BLaER1 (cell line): ENCODE measurements around the gene FBXW5.
A peak's percentile ranks its signal among the peaks of the same experiment; 100 is the strongest.

Source experiments
- H3K27ac ChIP-seq: shearing (Covaris generic); formaldehyde crosslinking; 2 replicates; pipeline ENCODE4 v1.8.1; 2022
- H3K27me3 ChIP-seq: shearing (Covaris generic); formaldehyde crosslinking; 2 replicates; pipeline ENCODE4 v1.8.1; 2022
- H3K36me3 ChIP-seq: shearing (Covaris generic); formaldehyde crosslinking; 2 replicates; pipeline ENCODE4 v1.8.1; 2022
- H3K4me1 ChIP-seq: shearing (Covaris generic); formaldehyde crosslinking; 2 replicates; pipeline ENCODE4 v1.8.1; 2022
- H3K4me2 ChIP-seq: shearing (Covaris generic); formaldehyde crosslinking; 2 replicates; pipeline ENCODE4 v1.8.1; 2022
- H3K4me3 ChIP-seq: shearing (Covaris generic); formaldehyde crosslinking; 2 replicates; pipeline ENCODE4 v1.8.1; 2022
- H3K9ac ChIP-seq: shearing (Covaris generic); formaldehyde crosslinking; 2 replicates; pipeline ENCODE4 v1.8.1; 2022
- H3K9me3 ChIP-seq: shearing (Covaris generic); formaldehyde crosslinking; 2 replicates; pipeline ENCODE4 v1.8.1; 2022
- H4K20me1 ChIP-seq: shearing (Covaris generic); formaldehyde crosslinking; 2 replicates; pipeline ENCODE4 v1.8.1; 2022
- Cebpa-rat ChIP-seq: shearing (Covaris generic); IDR thresholded peaks from 2 replicates; pipeline ENCODE4 v1.8.1; 2022

FBXW5 gene

DNA sequence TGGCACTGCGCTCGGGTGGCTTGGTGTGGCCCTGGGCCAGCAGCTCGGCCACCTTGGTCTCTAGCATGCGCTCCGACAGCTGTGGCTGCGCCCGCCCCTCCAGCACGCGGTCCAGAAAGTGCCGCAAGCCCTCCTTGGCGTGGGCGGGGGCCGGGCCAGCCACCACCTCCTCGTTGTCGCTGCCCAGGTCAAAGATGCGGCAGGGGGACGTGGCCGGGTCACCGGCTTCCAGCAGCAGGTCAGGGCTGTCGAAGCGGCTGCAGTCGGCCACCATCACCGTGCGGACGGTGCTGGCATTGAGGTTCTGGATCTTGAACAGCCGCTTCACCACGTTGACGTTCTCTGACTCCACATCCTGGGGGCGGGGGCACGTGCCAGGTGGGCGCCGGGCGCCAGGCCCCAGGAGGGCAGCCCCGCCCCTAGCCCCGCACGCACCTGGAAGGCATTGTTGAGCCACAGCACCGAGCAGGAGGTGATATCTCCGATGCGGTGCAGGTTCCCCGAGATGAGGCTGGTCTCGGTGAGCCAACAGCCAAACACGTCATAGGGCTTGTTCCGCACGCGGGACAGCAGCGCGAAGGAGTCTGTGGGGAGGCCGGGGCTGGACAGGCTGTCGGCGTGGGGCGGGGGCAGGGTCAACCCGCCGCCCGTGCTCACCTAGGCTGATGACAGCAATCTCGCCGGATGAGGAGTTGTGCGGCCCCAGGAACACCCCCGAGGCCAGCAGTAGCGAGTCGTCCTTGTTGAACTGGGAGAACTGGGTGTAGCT, 2.2 kb downstream of the FBXW5 start:
- H3K4me1 ChIP-seq, result peaks cover 26% of the 10 kb centered on the region
- peaks cover 62% of the 10 kb centered on the region for H4K20me1 ChIP-seq
- peak overlapping the region; percentile 96; the same call in 1 of the 2 replicates for H3K9ac ChIP-seq
- H3K27ac ChIP-seq, result no peak overlapping the region
- no peak for TF ChIP-seq Cebpa-rat
- peaks cover 2% of the 10 kb centered on the region; the same call in 1 of the 2 replicates for H3K9me3 ChIP-seq
- H3K27me3 ChIP-seq, result no peaks in the 10 kb centered on the region
- peak overlapping the region; percentile 99; the same call in 1 of the 2 replicates for H3K4me3 ChIP-seq
- peaks cover 54% of the 10 kb centered on the region for H3K36me3 ChIP-seq
- peak overlapping the region; percentile 99; the same call in 1 of the 2 replicates for H3K4me2 ChIP-seq

GRCh38 chr9:136941231-136942111, 3.1 kb downstream of the FBXW5 start:
- Histone ChIP-seq H3K4me3 (no peak overlapping the region), H3K9me3 (peaks cover 4% of the 10 kb centered on the region; the same call in 1 of the 2 replicates), H3K27me3 (no peaks in the 10 kb centered on the region), H3K4me1 (peaks cover 26% of the 10 kb centered on the region), H3K9ac (no peak overlapping the region), H3K27ac (no peak overlapping the region), H3K36me3 (peaks cover 62% of the 10 kb centered on the region), H3K4me2 (no peak overlapping the region), H4K20me1 (peaks cover 64% of the 10 kb centered on the region)
- TF ChIP-seq Cebpa-rat, result no peak

- peaks cover 21% of the 10 kb centered on the region for H3K4me1 ChIP-seq
- no peak overlapping the region for H3K4me2 ChIP-seq
- no peak overlapping the region for H3K27ac ChIP-seq
- TF ChIP-seq Cebpa-rat, result no peak
- no peaks in the 10 kb centered on the region for H3K27me3 ChIP-seq
- peaks cover 66% of the 10 kb centered on the region for H3K36me3 ChIP-seq
- H4K20me1 ChIP-seq, result peaks cover 64% of the 10 kb centered on the region
- no peak overlapping the region for H3K9ac ChIP-seq
- peaks cover 4% of the 10 kb centered on the region; the same call in 1 of the 2 replicates for H3K9me3 ChIP-seq
- H3K4me3 ChIP-seq, result no peak overlapping the region
These were observed 3.9 kb downstream of the FBXW5 start for GRCh38 chr9:136940526-136941230.

GRCh38 chr9:136939996-136940525, 4.5 kb downstream of the FBXW5 start:
- H3K9me3 ChIP-seq, result peaks cover 4% of the 10 kb centered on the region; the same call in 1 of the 2 replicates
- TF ChIP-seq Cebpa-rat, result no peak
- H3K4me2 ChIP-seq, result no peak overlapping the region
- H3K4me3 ChIP-seq, result no peak overlapping the region
- no peak overlapping the region for H3K9ac ChIP-seq
- peaks cover 14% of the 10 kb centered on the region for H3K4me1 ChIP-seq
- no peaks in the 10 kb centered on the region for H3K27me3 ChIP-seq
- peaks cover 67% of the 10 kb centered on the region for H3K36me3 ChIP-seq
- no peak overlapping the region for H3K27ac ChIP-seq
- H4K20me1 ChIP-seq, result peaks cover 64% of the 10 kb centered on the region

DNA sequence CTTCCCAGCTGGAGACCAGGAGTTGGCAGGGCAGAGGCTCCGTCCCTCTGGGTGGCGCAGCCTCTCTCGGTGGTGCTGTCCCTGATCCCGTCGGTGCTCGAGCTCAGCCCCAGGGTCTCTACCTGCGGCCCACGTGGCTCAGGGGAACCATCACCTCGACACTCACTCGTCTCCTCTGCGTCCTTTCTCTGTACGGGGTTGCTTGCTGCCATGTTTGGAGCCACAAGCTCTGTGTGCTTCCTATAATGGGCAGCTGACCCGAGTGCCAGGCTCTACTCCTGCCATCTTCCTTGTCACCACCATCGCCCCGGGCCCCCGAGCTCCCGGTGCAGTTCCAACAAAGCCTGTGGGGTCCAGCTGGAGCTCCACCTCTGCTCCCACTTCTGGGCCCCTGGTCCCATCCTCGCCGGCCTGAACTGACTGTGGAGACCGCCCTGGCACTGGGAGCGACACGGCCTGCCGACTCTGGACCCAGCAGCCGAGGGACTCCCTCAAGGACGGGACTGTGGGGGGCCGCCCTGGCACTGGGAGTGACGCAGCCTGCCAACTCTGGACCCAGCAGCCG, 5.0 kb downstream of the FBXW5 start:
- H3K27me3 ChIP-seq, result no peaks in the 10 kb centered on the region
- H3K36me3 ChIP-seq, result peaks cover 72% of the 10 kb centered on the region
- H3K4me2 ChIP-seq, result no peak overlapping the region
- peaks cover 4% of the 10 kb centered on the region; the same call in 1 of the 2 replicates for H3K9me3 ChIP-seq
- TF ChIP-seq Cebpa-rat, result no peak
- peaks cover 11% of the 10 kb centered on the region for H3K4me1 ChIP-seq
- H3K27ac ChIP-seq, result no peak overlapping the region
- H3K9ac ChIP-seq, result no peak overlapping the region
- no peak overlapping the region for H3K4me3 ChIP-seq
- peaks cover 64% of the 10 kb centered on the region for H4K20me1 ChIP-seq

- TF ChIP-seq Cebpa-rat, result no peak
- H4K20me1 ChIP-seq, result peaks cover 44% of the 10 kb centered on the region
- H3K4me1 ChIP-seq, result no peaks in the 10 kb centered on the region
- H3K36me3 ChIP-seq, result peaks cover 84% of the 10 kb centered on the region
- no peak overlapping the region for H3K4me2 ChIP-seq
- no peaks in the 10 kb centered on the region for H3K27me3 ChIP-seq
- H3K4me3 ChIP-seq, result no peak overlapping the region
- peaks cover 4% of the 10 kb centered on the region; the same call in 1 of the 2 replicates for H3K9me3 ChIP-seq
- H3K27ac ChIP-seq, result no peak overlapping the region
- H3K9ac ChIP-seq, result no peak overlapping the region
These were observed 7.1 kb downstream of the FBXW5 start for GRCh38 chr9:136937186-136938001.

DNA sequence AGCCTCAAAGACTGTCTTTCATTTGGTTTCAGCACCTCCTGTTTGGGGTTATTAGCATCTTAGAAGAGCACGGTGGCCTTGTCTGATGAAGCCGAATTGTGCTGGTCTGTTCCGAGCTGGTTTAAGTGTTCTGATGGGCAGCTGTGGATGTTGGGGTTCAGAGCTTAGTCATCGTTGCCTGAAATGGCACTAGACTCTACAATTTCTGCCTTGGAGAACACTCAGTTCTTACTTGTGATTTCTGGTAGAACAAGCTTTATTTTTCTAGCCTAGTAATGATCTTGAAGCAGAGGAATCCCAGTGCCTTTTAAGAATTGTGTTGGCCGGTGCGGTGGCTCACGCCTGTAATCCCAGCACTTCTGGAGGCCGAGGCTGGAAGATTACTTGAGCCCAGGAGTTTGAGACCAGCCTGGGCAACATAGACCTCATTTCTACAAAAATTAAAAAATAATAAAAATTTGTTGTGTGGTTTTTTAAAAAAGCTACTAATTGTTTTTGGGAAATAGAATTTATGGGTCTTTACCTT, 7.8 kb downstream of the FBXW5 start:
- H3K27me3 ChIP-seq, result no peaks in the 10 kb centered on the region
- H4K20me1 ChIP-seq, result peaks cover 38% of the 10 kb centered on the region
- H3K9ac ChIP-seq, result no peak overlapping the region
- H3K36me3 ChIP-seq, result peaks cover 77% of the 10 kb centered on the region
- no peak for TF ChIP-seq Cebpa-rat
- H3K4me2 ChIP-seq, result no peak overlapping the region
- H3K4me1 ChIP-seq, result no peaks in the 10 kb centered on the region
- H3K27ac ChIP-seq, result no peak overlapping the region
- no peak overlapping the region for H3K4me3 ChIP-seq
- H3K9me3 ChIP-seq, result peaks cover 4% of the 10 kb centered on the region; the same call in 1 of the 2 replicates

GRCh38 chr9:136935651-136936050, 8.9 kb downstream of the FBXW5 start:
- Histone ChIP-seq H3K36me3 (peaks cover 77% of the 10 kb centered on the region), H3K4me1 (no peaks in the 10 kb centered on the region)
- TF ChIP-seq Cebpa-rat, result no peak

More at GRCh38 chr9:136935651-136936050, 8.9 kb downstream of the FBXW5 start:
- no peaks in the 10 kb centered on the region for H3K27me3 ChIP-seq
- H3K9ac ChIP-seq, result no peak overlapping the region
- H4K20me1 ChIP-seq, result peaks cover 27% of the 10 kb centered on the region
- no peak overlapping the region for H3K27ac ChIP-seq
- peaks cover 4% of the 10 kb centered on the region; the same call in 1 of the 2 replicates for H3K9me3 ChIP-seq
- no peak overlapping the region for H3K4me3 ChIP-seq
- H3K4me2 ChIP-seq, result no peak overlapping the region
